GM23338 (cell line): ENCODE measurements around the gene RAD51B. TPM values are rescaled to one million over a fixed set of nuclear protein-coding genes. Genes with fewer than 3 reads are reported as not detected.

Source experiments
- ATAC-seq: fragments of 200-7000 bp; cut with Tn5 transposase; 3 replicates; pipeline ENCODE4 v1.9.1; 2020
- DNase-seq: peaks from one replicate; pipeline ENCODE4 v3.0.0-alpha.2; 2015; ENCODE audit warnings: low spot score
- H2AFZ ChIP-seq: fragments of 200-600 bp; sonication (generic); 2 replicates; pipeline ENCODE4 v1.8.0; 2016; ENCODE audit warnings: antibody characterized with exemption, mild to moderate bottlenecking, moderate library complexity
- H3F3A ChIP-seq: fragments of 200-600 bp; sonication (generic); replicated peaks from 2 replicates; pipeline ENCODE4 v1.8.0; 2017; ENCODE audit warnings: antibody characterized with exemption, mixed run types, low read depth
- H3K27ac ChIP-seq: fragments of 200-600 bp; sonication (generic); 2 replicates; pipeline ENCODE4 v1.6.1; 2016; ENCODE audit warnings: low read depth
- H3K27me3 ChIP-seq: fragments of 200-600 bp; sonication (generic); 2 replicates; pipeline ENCODE4 v1.8.0; 2016; ENCODE audit warnings: mild to moderate bottlenecking, mixed run types, moderate library complexity; ENCODE audit not compliant: insufficient read depth
- H3K36me3 ChIP-seq: fragments of 200-600 bp; sonication (generic); 2 replicates; pipeline ENCODE4 v1.8.0; 2016; ENCODE audit warnings: mild to moderate bottlenecking; ENCODE audit not compliant: insufficient read depth
- H3K4me1 ChIP-seq: fragments of 200-600 bp; sonication (generic); 2 replicates; pipeline ENCODE4 v1.8.0; 2016; ENCODE audit warnings: mild to moderate bottlenecking, moderate library complexity; ENCODE audit not compliant: insufficient read depth
- H3K4me2 ChIP-seq: fragments of 200-600 bp; sonication (generic); 2 replicates; pipeline ENCODE4 v1.7.1; 2017; ENCODE audit warnings: mixed run types
- H3K4me3 ChIP-seq: fragments of 200-600 bp; sonication (generic); 2 replicates; pipeline ENCODE4 v1.6.1; 2016; ENCODE audit warnings: mixed run types
- H3K79me2 ChIP-seq: fragments of 200-600 bp; sonication (generic); replicated peaks from 2 replicates; pipeline ENCODE4 v1.8.0; 2017; ENCODE audit warnings: mild to moderate bottlenecking; ENCODE audit not compliant: insufficient read depth
- H3K9me2 ChIP-seq: fragments of 200-600 bp; sonication (generic); 2 replicates; pipeline ENCODE4 v1.8.0; 2017; ENCODE audit not compliant: insufficient read depth
- H4K20me1 ChIP-seq: fragments of 200-600 bp; sonication (generic); replicated peaks from 2 replicates; pipeline ENCODE4 v1.8.0; 2017; ENCODE audit warnings: mild to moderate bottlenecking; ENCODE audit not compliant: insufficient read depth
- H3K27ac Mint-ChIP-seq: 2 replicates; pipeline ENCODE4 v1.8.0; 2020; ENCODE audit warnings: inconsistent platforms, mild to moderate bottlenecking, moderate library complexity, mixed read lengths
- H3K27me3 Mint-ChIP-seq: 3 replicates; pipeline ENCODE4 v1.8.0; 2022; ENCODE audit warnings: low read depth, mild to moderate bottlenecking, moderate library complexity, mixed read lengths, inconsistent platforms; ENCODE audit not compliant: insufficient read depth, poor library complexity
- H3K36me3 Mint-ChIP-seq: 3 replicates; pipeline ENCODE4 v1.8.0; 2021; ENCODE audit warnings: low read depth, mild to moderate bottlenecking, inconsistent platforms, moderate library complexity, mixed read lengths
- H3K4me1 Mint-ChIP-seq: 3 replicates; pipeline ENCODE4 v1.8.0; 2020; ENCODE audit warnings: mild to moderate bottlenecking, inconsistent platforms, mixed read lengths
- H3K4me3 Mint-ChIP-seq: 3 replicates; pipeline ENCODE4 v1.8.0; 2021; ENCODE audit warnings: moderate library complexity, mild to moderate bottlenecking, inconsistent platforms, mixed read lengths
- H3K9me3 Mint-ChIP-seq: 3 replicates; pipeline ENCODE4 v1.8.0; 2020; ENCODE audit warnings: moderate library complexity, mild to moderate bottlenecking, inconsistent platforms, mixed read lengths
- CREB1 ChIP-seq: fragments of 250-450 bp; sonication (Bioruptor Pico); IDR thresholded peaks from 2 replicates; pipeline ENCODE4 v1.5.0; 2020; ENCODE audit warnings: low read depth, mild to moderate bottlenecking, moderate library complexity
- EZH2 ChIP-seq: fragments of 200-600 bp; sonication (generic); IDR thresholded peaks from one replicate; pipeline ENCODE4 v1.8.0; 2017; ENCODE audit warnings: antibody characterized with exemption, mild to moderate bottlenecking, low read depth; ENCODE audit not compliant: unreplicated experiment
- EZH2phosphoT487 ChIP-seq: fragments of 200-600 bp; sonication (generic); IDR thresholded peaks from one replicate; pipeline ENCODE4 v1.8.1; 2018; ENCODE audit warnings: antibody characterized with exemption; ENCODE audit not compliant: unreplicated experiment
- JUNB ChIP-seq: IDR thresholded peaks from one replicate; pipeline ENCODE4 v1.6.1; 2016; ENCODE audit warnings: antibody characterized with exemption; ENCODE audit not compliant: unreplicated experiment
- NANOG ChIP-seq: IDR thresholded peaks from 2 replicates; pipeline ENCODE4 v1.6.1; 2016; ENCODE audit warnings: antibody characterized with exemption, borderline replicate concordance
- POLR2AphosphoS5 ChIP-seq: IDR thresholded peaks from 2 replicates; pipeline ENCODE4 v1.6.1; 2016; ENCODE audit warnings: antibody characterized with exemption, low read depth
- STAT1 ChIP-seq: IDR thresholded peaks from one replicate; pipeline ENCODE4 v1.6.1; 2016; ENCODE audit warnings: antibody characterized with exemption; ENCODE audit not compliant: unreplicated experiment
- ZNF114 ChIP-seq: fragments of 250-450 bp; sonication (Bioruptor Pico); IDR thresholded peaks from 2 replicates; pipeline ENCODE4 v1.5.0; 2020; ENCODE audit warnings: mild to moderate bottlenecking, moderate library complexity
- ZNF331 ChIP-seq: fragments of 250-450 bp; sonication (Bioruptor Pico); IDR thresholded peaks from 2 replicates; pipeline ENCODE4 v1.5.0; 2020; ENCODE audit warnings: low read depth, mild to moderate bottlenecking, moderate library complexity
- polyA plus RNA-seq: library from polyadenylated mRNA; unstranded; fragments of >200 nt; fragmentation: Nextera tagmentation; extraction: Ambion mirVana; gene quantifications from 2 replicates; pipeline ENCODE4 v1.2.1, GENCODE V29; 2016
- total RNA-seq: library from RNA; depleted of rRNA; stranded (reverse); fragments of >200 nt; shearing (Covaris generic); gene quantifications from 2 replicates; pipeline ENCODE4 v1.2.3, GENCODE V29; 2014
- TF ChIP-seq, protein P1 (sequence below): fragments of 250-450 bp; sonication (Bioruptor Pico); IDR thresholded peaks from 2 replicates; pipeline ENCODE4 v1.5.0; 2020; ENCODE audit warnings: mild to moderate bottlenecking, moderate library complexity
- TF ChIP-seq, protein P2 (sequence below): IDR thresholded peaks from 2 replicates; pipeline ENCODE4 v1.6.1; 2016; ENCODE audit warnings: antibody characterized with exemption
- TF ChIP-seq, protein P3 (sequence below): IDR thresholded peaks from one replicate; pipeline ENCODE4 v1.6.1; 2018; ENCODE audit warnings: antibody characterized with exemption; ENCODE audit not compliant: unreplicated experiment
- TF ChIP-seq, protein P4 (sequence below), 2 experiments: fragments of 200-600 bp in 1 of 2; sonication (generic) in 1 of 2; conservative IDR thresholded peaks; 2 replicates each; pipeline versions ENCODE4 v1.5.1 to v1.6.1; 2016 to 2017; ENCODE audit warnings: antibody characterized with exemption in 2 of 2, low read depth in 2 of 2, mild to moderate bottlenecking in 2 of 2, moderate library complexity in 1 of 2

The RAD51B gene
- total and polyA plus RNA-seq, 2 experiments from 2014 or later = 15.7 to 29.1 TPM

DNA sequence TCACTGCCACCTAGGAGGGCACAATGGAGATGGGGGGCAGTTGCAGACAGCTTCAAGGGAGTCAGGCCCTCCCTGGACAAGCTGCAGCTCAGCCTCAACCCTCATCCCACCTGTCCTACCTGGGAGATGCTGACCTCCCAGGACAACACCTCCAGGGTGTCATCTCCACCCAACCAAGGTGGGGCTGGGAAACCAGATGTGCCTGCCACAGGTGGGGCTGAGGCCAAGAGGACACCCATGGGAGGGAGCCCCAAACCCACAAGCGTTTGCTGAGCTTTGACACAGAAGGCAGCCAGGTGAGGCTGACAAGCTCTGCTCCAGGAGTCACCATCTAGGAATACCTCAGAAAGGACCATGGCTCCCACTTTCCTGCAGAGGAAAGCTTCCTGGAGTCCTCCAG lies 941.8 kb downstream of the RAD51B start:
- Mint-ChIP-seq H3K36me3 (no peaks in the 10 kb centered on the region), H3K4me1 (peaks cover 18% of the 10 kb centered on the region), H3K27ac (no peak overlapping the region), H3K4me3 (no peak overlapping the region), H3K27me3 (peaks cover 15% of the 10 kb centered on the region), H3K9me3 (no peaks in the 10 kb centered on the region)
- H3K4me1 ChIP-seq = no peaks in the 10 kb centered on the region; the same call in 1 of the 2 replicates
- H3K4me2 ChIP-seq = no peak overlapping the region
- H3K79me2 ChIP-seq = no peaks in the 10 kb centered on the region
- H3K9me2 ChIP-seq = peaks cover 2% of the 10 kb centered on the region; the same call in 1 of the 2 replicates
- H3K36me3 ChIP-seq = no peaks in the 10 kb centered on the region
- H3K27ac ChIP-seq = no peak overlapping the region
- H2AFZ ChIP-seq = no peak overlapping the region
- no peak for DNase-seq
- no peak overlapping the region for H3K4me3 ChIP-seq
- TF ChIP-seq, protein P1, sequence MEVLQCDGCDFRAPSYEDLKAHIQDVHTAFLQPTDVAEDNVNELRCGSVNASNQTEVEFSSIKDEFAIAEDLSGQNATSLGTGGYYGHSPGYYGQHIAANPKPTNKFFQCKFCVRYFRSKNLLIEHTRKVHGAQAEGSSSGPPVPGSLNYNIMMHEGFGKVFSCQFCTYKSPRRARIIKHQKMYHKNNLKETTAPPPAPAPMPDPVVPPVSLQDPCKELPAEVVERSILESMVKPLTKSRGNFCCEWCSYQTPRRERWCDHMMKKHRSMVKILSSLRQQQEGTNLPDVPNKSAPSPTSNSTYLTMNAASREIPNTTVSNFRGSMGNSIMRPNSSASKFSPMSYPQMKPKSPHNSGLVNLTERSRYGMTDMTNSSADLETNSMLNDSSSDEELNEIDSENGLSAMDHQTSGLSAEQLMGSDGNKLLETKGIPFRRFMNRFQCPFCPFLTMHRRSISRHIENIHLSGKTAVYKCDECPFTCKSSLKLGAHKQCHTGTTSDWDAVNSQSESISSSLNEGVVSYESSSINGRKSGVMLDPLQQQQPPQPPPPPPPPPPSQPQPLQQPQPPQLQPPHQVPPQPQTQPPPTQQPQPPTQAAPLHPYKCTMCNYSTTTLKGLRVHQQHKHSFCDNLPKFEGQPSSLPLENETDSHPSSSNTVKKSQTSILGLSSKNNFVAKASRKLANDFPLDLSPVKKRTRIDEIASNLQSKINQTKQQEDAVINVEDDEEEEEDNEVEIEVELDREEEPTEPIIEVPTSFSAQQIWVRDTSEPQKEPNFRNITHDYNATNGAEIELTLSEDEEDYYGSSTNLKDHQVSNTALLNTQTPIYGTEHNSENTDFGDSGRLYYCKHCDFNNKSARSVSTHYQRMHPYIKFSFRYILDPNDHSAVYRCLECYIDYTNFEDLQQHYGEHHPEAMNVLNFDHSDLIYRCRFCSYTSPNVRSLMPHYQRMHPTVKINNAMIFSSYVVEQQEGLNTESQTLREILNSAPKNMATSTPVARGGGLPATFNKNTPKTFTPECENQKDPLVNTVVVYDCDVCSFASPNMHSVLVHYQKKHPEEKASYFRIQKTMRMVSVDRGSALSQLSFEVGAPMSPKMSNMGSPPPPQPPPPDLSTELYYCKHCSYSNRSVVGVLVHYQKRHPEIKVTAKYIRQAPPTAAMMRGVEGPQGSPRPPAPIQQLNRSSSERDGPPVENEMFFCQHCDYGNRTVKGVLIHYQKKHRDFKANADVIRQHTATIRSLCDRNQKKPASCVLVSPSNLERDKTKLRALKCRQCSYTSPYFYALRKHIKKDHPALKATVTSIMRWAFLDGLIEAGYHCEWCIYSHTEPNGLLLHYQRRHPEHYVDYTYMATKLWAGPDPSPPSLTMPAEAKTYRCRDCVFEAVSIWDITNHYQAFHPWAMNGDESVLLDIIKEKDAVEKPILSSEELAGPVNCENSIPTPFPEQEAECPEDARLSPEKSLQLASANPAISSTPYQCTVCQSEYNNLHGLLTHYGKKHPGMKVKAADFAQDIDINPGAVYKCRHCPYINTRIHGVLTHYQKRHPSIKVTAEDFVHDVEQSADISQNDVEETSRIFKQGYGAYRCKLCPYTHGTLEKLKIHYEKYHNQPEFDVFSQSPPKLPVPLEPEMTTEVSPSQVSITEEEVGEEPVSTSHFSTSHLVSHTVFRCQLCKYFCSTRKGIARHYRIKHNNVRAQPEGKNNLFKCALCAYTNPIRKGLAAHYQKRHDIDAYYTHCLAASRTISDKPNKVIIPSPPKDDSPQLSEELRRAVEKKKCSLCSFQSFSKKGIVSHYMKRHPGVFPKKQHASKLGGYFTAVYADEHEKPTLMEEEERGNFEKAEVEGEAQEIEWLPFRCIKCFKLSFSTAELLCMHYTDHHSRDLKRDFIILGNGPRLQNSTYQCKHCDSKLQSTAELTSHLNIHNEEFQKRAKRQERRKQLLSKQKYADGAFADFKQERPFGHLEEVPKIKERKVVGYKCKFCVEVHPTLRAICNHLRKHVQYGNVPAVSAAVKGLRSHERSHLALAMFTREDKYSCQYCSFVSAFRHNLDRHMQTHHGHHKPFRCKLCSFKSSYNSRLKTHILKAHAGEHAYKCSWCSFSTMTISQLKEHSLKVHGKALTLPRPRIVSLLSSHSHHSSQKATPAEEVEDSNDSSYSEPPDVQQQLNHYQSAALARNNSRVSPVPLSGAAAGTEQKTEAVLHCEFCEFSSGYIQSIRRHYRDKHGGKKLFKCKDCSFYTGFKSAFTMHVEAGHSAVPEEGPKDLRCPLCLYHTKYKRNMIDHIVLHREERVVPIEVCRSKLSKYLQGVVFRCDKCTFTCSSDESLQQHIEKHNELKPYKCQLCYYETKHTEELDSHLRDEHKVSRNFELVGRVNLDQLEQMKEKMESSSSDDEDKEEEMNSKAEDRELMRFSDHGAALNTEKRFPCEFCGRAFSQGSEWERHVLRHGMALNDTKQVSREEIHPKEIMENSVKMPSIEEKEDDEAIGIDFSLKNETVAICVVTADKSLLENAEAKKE (CRISPR knock-in tag) = no peak
- TF ChIP-seq ZNF114 (CRISPR knock-in tag) (no peak), EZH2phosphoT487 (no peak), NANOG (no peak), POLR2AphosphoS5 (no peak), CREB1 (CRISPR knock-in tag) (no peak), JUNB (no peak), ZNF331 (CRISPR knock-in tag) (no peak), EZH2 (no peak), STAT1 (no peak)
- TF ChIP-seq, protein P2, sequence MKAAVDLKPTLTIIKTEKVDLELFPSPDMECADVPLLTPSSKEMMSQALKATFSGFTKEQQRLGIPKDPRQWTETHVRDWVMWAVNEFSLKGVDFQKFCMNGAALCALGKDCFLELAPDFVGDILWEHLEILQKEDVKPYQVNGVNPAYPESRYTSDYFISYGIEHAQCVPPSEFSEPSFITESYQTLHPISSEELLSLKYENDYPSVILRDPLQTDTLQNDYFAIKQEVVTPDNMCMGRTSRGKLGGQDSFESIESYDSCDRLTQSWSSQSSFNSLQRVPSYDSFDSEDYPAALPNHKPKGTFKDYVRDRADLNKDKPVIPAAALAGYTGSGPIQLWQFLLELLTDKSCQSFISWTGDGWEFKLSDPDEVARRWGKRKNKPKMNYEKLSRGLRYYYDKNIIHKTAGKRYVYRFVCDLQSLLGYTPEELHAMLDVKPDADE = no peak
- TF ChIP-seq, protein P3, sequence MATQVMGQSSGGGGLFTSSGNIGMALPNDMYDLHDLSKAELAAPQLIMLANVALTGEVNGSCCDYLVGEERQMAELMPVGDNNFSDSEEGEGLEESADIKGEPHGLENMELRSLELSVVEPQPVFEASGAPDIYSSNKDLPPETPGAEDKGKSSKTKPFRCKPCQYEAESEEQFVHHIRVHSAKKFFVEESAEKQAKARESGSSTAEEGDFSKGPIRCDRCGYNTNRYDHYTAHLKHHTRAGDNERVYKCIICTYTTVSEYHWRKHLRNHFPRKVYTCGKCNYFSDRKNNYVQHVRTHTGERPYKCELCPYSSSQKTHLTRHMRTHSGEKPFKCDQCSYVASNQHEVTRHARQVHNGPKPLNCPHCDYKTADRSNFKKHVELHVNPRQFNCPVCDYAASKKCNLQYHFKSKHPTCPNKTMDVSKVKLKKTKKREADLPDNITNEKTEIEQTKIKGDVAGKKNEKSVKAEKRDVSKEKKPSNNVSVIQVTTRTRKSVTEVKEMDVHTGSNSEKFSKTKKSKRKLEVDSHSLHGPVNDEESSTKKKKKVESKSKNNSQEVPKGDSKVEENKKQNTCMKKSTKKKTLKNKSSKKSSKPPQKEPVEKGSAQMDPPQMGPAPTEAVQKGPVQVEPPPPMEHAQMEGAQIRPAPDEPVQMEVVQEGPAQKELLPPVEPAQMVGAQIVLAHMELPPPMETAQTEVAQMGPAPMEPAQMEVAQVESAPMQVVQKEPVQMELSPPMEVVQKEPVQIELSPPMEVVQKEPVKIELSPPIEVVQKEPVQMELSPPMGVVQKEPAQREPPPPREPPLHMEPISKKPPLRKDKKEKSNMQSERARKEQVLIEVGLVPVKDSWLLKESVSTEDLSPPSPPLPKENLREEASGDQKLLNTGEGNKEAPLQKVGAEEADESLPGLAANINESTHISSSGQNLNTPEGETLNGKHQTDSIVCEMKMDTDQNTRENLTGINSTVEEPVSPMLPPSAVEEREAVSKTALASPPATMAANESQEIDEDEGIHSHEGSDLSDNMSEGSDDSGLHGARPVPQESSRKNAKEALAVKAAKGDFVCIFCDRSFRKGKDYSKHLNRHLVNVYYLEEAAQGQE = no peak
- TF ChIP-seq, protein P4, sequence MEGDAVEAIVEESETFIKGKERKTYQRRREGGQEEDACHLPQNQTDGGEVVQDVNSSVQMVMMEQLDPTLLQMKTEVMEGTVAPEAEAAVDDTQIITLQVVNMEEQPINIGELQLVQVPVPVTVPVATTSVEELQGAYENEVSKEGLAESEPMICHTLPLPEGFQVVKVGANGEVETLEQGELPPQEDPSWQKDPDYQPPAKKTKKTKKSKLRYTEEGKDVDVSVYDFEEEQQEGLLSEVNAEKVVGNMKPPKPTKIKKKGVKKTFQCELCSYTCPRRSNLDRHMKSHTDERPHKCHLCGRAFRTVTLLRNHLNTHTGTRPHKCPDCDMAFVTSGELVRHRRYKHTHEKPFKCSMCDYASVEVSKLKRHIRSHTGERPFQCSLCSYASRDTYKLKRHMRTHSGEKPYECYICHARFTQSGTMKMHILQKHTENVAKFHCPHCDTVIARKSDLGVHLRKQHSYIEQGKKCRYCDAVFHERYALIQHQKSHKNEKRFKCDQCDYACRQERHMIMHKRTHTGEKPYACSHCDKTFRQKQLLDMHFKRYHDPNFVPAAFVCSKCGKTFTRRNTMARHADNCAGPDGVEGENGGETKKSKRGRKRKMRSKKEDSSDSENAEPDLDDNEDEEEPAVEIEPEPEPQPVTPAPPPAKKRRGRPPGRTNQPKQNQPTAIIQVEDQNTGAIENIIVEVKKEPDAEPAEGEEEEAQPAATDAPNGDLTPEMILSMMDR (conservative IDR thresholded peaks at IDR 0.05; ENCODE audit: low read depth in 2 of 2) = no peak
- H4K20me1 ChIP-seq = no peaks in the 10 kb centered on the region
- ATAC-seq = no peak
- H3F3A ChIP-seq = no peaks in the 10 kb centered on the region
- H3K27me3 ChIP-seq = no peaks in the 10 kb centered on the region
